ENCODE results near the gene GADD45A. TPM values are rescaled to one million over a fixed set of nuclear protein-coding genes. Genes with fewer than 3 reads are reported as not detected.

GADD45A gene
- total and polyA plus RNA-seq, 9 of the 15 experiments (the other 6 are each of a cell fraction or from before 2014, with no cell fraction given): 21.3 to 156 (median 62.1) TPM

GRCh38 chr1:67686267-67687197, 1.5 kb downstream of the GADD45A start (continued):
- peak; percentile 37; the same call in 1 of the 2 replicates for TF ChIP-seq ZBTB5 (IDR thresholded peaks at IDR 0.05)
- TF ChIP-seq BCL6 (CRISPR knock-in tag; IDR thresholded peaks at IDR 0.05): no peak
- no peak for TF ChIP-seq ZNF324 (CRISPR knock-in tag; IDR thresholded peaks at IDR 0.05)
- TF ChIP-seq BACH1 (tag; IDR thresholded peaks at IDR 0.05): peak; percentile 85
- peak; percentile 98 for TF ChIP-seq DPF2 (IDR thresholded peaks at IDR 0.05)
- peak; percentile 86 for TF ChIP-seq SP1 (CRISPR knock-in tag; IDR thresholded peaks at IDR 0.05)
- TF ChIP-seq FOS (IDR thresholded peaks at IDR 0.05; ENCODE audit: extremely low read depth, insufficient read length): peak; percentile 55
- TF ChIP-seq MEF2D (tag; conservative IDR thresholded peaks at IDR 0.05; ENCODE audit: low read depth): peak; percentile 97
- TF ChIP-seq TARDBP (IDR thresholded peaks at IDR 0.05): no peak
- TF ChIP-seq ZMIZ1 (IDR thresholded peaks at IDR 0.05; ENCODE audit: low read depth in 2 of 2, low read length in 2 of 2): peak in 1 of 2 experiments; percentile 73; a peak in 1 of 4 replicates
- TF ChIP-seq SMARCB1 (IDR thresholded peaks at IDR 0.05; ENCODE audit: insufficient read length, low read depth): no peak
- no peak for TF ChIP-seq BRCA1 (IDR thresholded peaks at IDR 0.05)
- no peak for TF ChIP-seq BRCA1 (CRISPR knock-in tag; IDR thresholded peaks at IDR 0.05)
- TF ChIP-seq ZNF184 (CRISPR knock-in tag; IDR thresholded peaks at IDR 0.05): no peak
- TF ChIP-seq KLF10 (CRISPR knock-in tag; IDR thresholded peaks at IDR 0.05): no peak
- TF ChIP-seq KAT2B (IDR thresholded peaks at IDR 0.05; ENCODE audit: low read depth, low read length): no peak
- TF ChIP-seq MITF (IDR thresholded peaks at IDR 0.05): peak; percentile 95
- TF ChIP-seq AFF4 (CRISPR knock-in tag; IDR thresholded peaks at IDR 0.05): peak; percentile 95
